ENCODE results near the gene NKAIN4. TPM values are rescaled to one million over a fixed set of nuclear protein-coding genes. Genes with fewer than 3 reads are reported as not detected.

The NKAIN4 gene
- total and polyA plus RNA-seq, 2 experiments from 2014 or later = 12.6 to 13.2 TPM

DNA sequence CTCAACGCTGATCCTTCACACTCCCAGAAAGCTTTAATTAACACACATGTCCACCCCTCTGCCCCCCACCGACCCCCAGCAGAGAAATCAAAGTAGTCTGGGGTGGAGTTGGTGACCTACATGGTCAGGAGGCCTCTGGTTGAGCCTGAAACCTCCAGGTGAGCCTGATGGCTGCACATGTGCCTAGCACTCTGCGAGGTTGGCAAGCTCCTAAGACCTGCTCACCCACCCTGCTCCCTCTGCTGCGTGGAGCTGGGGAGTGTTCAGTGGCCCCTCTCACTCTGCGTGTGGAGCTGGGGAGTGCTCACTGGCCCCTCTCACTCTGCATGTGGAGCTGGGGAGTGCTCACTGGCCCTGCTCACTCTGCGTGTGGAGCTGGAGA lies 30.4 kb downstream of the NKAIN4 start:
- Histone ChIP-seq H3K4me1 (ENCODE audit: insufficient read depth) (peaks cover 7% of the 10 kb centered on the region; the same call in 1 of the 2 replicates), H3K4me2 (no peak overlapping the region), H3F3A (replicated peaks; ENCODE audit: low read depth) (no peaks in the 10 kb centered on the region; the same call in 1 of the 2 replicates), H3K79me2 (replicated peaks; ENCODE audit: insufficient read depth) (no peaks in the 10 kb centered on the region), H3K4me3 (no peak overlapping the region), H3K36me3 (ENCODE audit: insufficient read depth) (no peaks in the 10 kb centered on the region), H4K20me1 (replicated peaks; ENCODE audit: insufficient read depth) (no peaks in the 10 kb centered on the region), H3K27ac (ENCODE audit: low read depth) (no peak overlapping the region), H3K27me3 (ENCODE audit: insufficient read depth) (no peaks in the 10 kb centered on the region), H3K9me2 (ENCODE audit: insufficient read depth) (no peaks in the 10 kb centered on the region), H2AFZ (no peak overlapping the region)
- DNase-seq (ENCODE audit: low spot score) (no peak), ATAC-seq (no peak)
- H3K4me3 Mint-ChIP-seq = no peak overlapping the region
- no peak overlapping the region for H3K27ac Mint-ChIP-seq
- H3K36me3 Mint-ChIP-seq (ENCODE audit: low read depth) = no peaks in the 10 kb centered on the region
- no peak for TF ChIP-seq STAT1 (IDR thresholded peaks at IDR 0.05; ENCODE audit: unreplicated experiment)
- TF ChIP-seq NANOG (IDR thresholded peaks at IDR 0.05; ENCODE audit: borderline replicate concordance) = no peak
- TF ChIP-seq, protein P1, sequence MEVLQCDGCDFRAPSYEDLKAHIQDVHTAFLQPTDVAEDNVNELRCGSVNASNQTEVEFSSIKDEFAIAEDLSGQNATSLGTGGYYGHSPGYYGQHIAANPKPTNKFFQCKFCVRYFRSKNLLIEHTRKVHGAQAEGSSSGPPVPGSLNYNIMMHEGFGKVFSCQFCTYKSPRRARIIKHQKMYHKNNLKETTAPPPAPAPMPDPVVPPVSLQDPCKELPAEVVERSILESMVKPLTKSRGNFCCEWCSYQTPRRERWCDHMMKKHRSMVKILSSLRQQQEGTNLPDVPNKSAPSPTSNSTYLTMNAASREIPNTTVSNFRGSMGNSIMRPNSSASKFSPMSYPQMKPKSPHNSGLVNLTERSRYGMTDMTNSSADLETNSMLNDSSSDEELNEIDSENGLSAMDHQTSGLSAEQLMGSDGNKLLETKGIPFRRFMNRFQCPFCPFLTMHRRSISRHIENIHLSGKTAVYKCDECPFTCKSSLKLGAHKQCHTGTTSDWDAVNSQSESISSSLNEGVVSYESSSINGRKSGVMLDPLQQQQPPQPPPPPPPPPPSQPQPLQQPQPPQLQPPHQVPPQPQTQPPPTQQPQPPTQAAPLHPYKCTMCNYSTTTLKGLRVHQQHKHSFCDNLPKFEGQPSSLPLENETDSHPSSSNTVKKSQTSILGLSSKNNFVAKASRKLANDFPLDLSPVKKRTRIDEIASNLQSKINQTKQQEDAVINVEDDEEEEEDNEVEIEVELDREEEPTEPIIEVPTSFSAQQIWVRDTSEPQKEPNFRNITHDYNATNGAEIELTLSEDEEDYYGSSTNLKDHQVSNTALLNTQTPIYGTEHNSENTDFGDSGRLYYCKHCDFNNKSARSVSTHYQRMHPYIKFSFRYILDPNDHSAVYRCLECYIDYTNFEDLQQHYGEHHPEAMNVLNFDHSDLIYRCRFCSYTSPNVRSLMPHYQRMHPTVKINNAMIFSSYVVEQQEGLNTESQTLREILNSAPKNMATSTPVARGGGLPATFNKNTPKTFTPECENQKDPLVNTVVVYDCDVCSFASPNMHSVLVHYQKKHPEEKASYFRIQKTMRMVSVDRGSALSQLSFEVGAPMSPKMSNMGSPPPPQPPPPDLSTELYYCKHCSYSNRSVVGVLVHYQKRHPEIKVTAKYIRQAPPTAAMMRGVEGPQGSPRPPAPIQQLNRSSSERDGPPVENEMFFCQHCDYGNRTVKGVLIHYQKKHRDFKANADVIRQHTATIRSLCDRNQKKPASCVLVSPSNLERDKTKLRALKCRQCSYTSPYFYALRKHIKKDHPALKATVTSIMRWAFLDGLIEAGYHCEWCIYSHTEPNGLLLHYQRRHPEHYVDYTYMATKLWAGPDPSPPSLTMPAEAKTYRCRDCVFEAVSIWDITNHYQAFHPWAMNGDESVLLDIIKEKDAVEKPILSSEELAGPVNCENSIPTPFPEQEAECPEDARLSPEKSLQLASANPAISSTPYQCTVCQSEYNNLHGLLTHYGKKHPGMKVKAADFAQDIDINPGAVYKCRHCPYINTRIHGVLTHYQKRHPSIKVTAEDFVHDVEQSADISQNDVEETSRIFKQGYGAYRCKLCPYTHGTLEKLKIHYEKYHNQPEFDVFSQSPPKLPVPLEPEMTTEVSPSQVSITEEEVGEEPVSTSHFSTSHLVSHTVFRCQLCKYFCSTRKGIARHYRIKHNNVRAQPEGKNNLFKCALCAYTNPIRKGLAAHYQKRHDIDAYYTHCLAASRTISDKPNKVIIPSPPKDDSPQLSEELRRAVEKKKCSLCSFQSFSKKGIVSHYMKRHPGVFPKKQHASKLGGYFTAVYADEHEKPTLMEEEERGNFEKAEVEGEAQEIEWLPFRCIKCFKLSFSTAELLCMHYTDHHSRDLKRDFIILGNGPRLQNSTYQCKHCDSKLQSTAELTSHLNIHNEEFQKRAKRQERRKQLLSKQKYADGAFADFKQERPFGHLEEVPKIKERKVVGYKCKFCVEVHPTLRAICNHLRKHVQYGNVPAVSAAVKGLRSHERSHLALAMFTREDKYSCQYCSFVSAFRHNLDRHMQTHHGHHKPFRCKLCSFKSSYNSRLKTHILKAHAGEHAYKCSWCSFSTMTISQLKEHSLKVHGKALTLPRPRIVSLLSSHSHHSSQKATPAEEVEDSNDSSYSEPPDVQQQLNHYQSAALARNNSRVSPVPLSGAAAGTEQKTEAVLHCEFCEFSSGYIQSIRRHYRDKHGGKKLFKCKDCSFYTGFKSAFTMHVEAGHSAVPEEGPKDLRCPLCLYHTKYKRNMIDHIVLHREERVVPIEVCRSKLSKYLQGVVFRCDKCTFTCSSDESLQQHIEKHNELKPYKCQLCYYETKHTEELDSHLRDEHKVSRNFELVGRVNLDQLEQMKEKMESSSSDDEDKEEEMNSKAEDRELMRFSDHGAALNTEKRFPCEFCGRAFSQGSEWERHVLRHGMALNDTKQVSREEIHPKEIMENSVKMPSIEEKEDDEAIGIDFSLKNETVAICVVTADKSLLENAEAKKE (CRISPR knock-in tag; IDR thresholded peaks at IDR 0.05) = no peak
- TF ChIP-seq, protein P2, sequence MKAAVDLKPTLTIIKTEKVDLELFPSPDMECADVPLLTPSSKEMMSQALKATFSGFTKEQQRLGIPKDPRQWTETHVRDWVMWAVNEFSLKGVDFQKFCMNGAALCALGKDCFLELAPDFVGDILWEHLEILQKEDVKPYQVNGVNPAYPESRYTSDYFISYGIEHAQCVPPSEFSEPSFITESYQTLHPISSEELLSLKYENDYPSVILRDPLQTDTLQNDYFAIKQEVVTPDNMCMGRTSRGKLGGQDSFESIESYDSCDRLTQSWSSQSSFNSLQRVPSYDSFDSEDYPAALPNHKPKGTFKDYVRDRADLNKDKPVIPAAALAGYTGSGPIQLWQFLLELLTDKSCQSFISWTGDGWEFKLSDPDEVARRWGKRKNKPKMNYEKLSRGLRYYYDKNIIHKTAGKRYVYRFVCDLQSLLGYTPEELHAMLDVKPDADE (IDR thresholded peaks at IDR 0.05) = no peak
- TF ChIP-seq ZNF331 (CRISPR knock-in tag; IDR thresholded peaks at IDR 0.05; ENCODE audit: low read depth) = no peak
- TF ChIP-seq ZNF114 (CRISPR knock-in tag; IDR thresholded peaks at IDR 0.05) = no peak
- no peak for TF ChIP-seq POLR2AphosphoS5 (IDR thresholded peaks at IDR 0.05; ENCODE audit: low read depth)
- TF ChIP-seq, protein P3, sequence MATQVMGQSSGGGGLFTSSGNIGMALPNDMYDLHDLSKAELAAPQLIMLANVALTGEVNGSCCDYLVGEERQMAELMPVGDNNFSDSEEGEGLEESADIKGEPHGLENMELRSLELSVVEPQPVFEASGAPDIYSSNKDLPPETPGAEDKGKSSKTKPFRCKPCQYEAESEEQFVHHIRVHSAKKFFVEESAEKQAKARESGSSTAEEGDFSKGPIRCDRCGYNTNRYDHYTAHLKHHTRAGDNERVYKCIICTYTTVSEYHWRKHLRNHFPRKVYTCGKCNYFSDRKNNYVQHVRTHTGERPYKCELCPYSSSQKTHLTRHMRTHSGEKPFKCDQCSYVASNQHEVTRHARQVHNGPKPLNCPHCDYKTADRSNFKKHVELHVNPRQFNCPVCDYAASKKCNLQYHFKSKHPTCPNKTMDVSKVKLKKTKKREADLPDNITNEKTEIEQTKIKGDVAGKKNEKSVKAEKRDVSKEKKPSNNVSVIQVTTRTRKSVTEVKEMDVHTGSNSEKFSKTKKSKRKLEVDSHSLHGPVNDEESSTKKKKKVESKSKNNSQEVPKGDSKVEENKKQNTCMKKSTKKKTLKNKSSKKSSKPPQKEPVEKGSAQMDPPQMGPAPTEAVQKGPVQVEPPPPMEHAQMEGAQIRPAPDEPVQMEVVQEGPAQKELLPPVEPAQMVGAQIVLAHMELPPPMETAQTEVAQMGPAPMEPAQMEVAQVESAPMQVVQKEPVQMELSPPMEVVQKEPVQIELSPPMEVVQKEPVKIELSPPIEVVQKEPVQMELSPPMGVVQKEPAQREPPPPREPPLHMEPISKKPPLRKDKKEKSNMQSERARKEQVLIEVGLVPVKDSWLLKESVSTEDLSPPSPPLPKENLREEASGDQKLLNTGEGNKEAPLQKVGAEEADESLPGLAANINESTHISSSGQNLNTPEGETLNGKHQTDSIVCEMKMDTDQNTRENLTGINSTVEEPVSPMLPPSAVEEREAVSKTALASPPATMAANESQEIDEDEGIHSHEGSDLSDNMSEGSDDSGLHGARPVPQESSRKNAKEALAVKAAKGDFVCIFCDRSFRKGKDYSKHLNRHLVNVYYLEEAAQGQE (IDR thresholded peaks at IDR 0.05; ENCODE audit: unreplicated experiment) = no peak
- H3K9me3 Mint-ChIP-seq = no peaks in the 10 kb centered on the region
- H3K4me1 Mint-ChIP-seq = peaks cover 28% of the 10 kb centered on the region
- H3K27me3 Mint-ChIP-seq (ENCODE audit: insufficient read depth, low read depth, poor library complexity) = peaks cover 20% of the 10 kb centered on the region
